ENCODE results near the gene LRBA. TPM values are rescaled to one million over a fixed set of nuclear protein-coding genes. Genes with fewer than 3 reads are reported as not detected.

Gene LRBA
- total and polyA plus RNA-seq, 8 donors = 43.3 to 62.5 (median 52.3) TPM

DNA sequence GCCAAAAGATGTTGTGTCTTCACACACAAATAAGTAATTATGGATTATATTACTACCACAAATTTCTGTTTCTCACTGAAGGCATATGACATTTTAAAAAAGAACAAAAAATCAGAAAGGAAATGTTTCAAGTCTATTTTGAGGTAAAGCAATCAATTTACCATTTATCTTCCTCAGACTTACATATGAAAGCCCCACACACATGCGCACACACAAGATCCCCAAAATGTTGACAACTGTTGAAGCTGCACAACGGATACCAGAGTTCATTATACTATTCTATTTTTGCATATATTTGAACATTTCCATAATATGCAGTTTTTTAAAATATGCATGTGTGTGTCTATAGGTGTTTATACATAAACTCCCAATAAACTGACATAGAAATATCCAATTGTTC is 2.7 kb downstream of the LRBA start:
- DNase-seq = no peak
- Histone ChIP-seq H3K27me3 (no peaks in the 10 kb centered on the region), H3K36me3 (peaks cover 0 to 4% of the 10 kb centered on the region in 2 donors), H3K4me3 (peak overlapping the region in 1 of 2 donors; percentile 88), H3K4me1 (peaks cover 11 to 37% of the 10 kb centered on the region in 2 donors), H3K27ac (no peak overlapping the region), H3K9me3 (no peaks in the 10 kb centered on the region)
- intact Hi-C loops (cut with DNase I) = no loop called here
- TF ChIP-seq, protein P1, sequence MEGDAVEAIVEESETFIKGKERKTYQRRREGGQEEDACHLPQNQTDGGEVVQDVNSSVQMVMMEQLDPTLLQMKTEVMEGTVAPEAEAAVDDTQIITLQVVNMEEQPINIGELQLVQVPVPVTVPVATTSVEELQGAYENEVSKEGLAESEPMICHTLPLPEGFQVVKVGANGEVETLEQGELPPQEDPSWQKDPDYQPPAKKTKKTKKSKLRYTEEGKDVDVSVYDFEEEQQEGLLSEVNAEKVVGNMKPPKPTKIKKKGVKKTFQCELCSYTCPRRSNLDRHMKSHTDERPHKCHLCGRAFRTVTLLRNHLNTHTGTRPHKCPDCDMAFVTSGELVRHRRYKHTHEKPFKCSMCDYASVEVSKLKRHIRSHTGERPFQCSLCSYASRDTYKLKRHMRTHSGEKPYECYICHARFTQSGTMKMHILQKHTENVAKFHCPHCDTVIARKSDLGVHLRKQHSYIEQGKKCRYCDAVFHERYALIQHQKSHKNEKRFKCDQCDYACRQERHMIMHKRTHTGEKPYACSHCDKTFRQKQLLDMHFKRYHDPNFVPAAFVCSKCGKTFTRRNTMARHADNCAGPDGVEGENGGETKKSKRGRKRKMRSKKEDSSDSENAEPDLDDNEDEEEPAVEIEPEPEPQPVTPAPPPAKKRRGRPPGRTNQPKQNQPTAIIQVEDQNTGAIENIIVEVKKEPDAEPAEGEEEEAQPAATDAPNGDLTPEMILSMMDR (IDR thresholded peaks at IDR 0.05) = no peak
- ATAC-seq = no peak

DNA sequence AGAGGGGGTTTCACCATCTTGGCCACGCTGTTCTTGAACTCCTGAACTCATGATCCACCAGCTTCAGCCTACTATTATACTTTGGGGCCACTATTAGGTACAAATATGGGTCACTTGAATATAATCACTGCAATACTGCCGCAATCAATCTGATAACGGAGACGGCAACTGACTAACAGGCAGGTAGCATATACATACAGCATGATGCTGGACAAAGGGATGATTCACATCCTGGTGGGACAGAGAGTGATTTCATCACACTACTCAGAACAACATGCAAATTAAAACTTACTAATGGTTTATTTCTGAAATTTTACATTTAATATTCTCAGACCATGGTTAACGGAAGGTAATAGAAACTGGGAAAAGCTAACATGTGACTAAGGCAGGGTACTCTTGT is 10.9 kb downstream of the LRBA start:
- no peak overlapping the region for H3K4me3 ChIP-seq
- no peak overlapping the region for H3K27ac ChIP-seq
- TF ChIP-seq, protein P1 (IDR thresholded peaks at IDR 0.05) = no peak
- no peaks in the 10 kb centered on the region for H3K27me3 ChIP-seq
- peaks cover 0 to 4% of the 10 kb centered on the region in 2 donors for H3K4me1 ChIP-seq
- peaks cover 0 to under 1% of the 10 kb centered on the region in 2 donors for H3K36me3 ChIP-seq
- ATAC-seq (no peak), DNase-seq (no peak)
- intact Hi-C loops (cut with DNase I) = no loop called here
- no peaks in the 10 kb centered on the region for H3K9me3 ChIP-seq

DNA sequence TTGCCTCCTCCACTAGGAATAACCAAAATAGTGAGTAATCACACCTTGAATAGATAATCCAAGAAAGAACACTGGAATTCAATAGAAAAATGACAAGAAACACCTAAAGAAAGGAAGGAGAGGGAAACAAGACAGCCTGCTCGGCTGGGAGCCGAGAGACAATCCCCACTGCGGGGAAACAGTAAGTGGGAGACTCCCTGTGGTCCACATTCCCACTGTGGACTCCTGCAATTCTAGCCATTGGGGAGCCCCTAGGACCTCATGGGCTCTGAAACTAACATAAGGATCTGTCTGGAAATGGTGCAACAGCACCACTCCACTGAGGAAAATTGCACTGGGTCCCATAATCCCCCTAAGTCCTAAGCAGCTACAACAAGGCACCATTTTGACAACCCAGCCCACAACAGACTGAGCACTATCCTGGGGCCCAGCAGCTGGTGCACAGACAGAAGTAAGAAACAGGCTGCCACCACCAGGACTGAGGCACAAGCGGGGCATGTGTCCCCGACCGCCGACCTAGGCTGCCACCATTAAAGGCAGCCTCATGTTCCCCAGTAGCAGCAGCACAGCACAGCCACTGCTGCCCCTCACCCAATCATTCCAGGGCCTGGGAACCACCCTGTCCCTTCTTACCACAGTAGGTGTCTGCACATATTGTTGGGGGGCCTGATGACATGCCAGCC is 14.2 kb downstream of the LRBA start:
- DNase-seq = no peak
- ATAC-seq = no peak
- H3K4me3 ChIP-seq = no peak overlapping the region
- peaks cover 0 to 8% of the 10 kb centered on the region in 2 donors for H3K4me1 ChIP-seq
- H3K36me3 ChIP-seq = no peaks in the 10 kb centered on the region
- H3K9me3 ChIP-seq = no peaks in the 10 kb centered on the region
- H3K27ac ChIP-seq = no peak overlapping the region
- TF ChIP-seq, protein P1 (IDR thresholded peaks at IDR 0.05) = no peak
- intact Hi-C loops (cut with DNase I) = no loop called here
- H3K27me3 ChIP-seq = no peaks in the 10 kb centered on the region

DNA sequence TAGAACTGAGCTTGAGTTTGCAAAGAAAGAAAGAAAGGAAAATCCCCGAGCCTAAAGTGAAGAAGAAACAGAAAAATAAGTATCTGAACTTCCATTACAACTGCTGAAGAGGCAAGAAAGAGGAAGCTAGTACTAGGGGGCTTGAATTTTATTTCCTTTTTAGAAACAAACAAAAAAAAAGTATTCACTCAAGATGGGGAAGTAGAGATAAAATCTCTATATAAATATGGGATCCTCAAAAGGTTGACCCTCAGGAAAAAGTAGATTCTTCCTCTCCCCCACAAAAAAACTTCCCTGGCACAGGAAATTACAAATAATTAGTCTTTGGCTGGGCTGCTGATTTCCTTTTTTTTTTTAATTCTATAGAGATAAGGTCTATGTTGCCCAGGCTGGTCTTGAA is 16.0 kb downstream of the LRBA start:
- no peaks in the 10 kb centered on the region for H3K27me3 ChIP-seq
- TF ChIP-seq, protein P1 (IDR thresholded peaks at IDR 0.05) = no peak

DNA sequence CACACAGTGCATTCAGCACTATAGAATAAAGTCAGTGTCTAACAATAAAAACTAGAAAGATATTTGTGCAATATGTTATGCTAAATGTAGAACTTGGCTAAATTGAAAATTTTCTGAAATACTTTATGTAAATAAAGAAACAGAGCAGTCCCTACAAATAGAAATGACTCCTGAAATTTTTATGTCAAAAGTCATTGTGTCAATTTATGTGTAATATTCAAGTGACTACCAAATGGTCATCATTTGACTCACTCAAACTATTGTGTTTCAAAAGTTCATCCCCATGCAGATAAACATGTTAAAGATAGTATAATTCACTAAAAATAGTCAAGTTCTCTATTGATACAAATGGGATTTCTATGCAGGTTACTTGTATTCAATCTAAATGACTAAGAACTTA is 17.9 kb downstream of the LRBA start:
- no peaks in the 10 kb centered on the region for H3K9me3 ChIP-seq
- ATAC-seq = no peak
- H3K4me1 ChIP-seq = peaks cover 0 to 4% of the 10 kb centered on the region in 2 donors
- no peaks in the 10 kb centered on the region for H3K27me3 ChIP-seq
- H3K4me3 ChIP-seq = no peak overlapping the region
- intact Hi-C loops (cut with DNase I) = no loop called here
- no peaks in the 10 kb centered on the region for H3K36me3 ChIP-seq
- DNase-seq = no peak
- no peak overlapping the region for H3K27ac ChIP-seq
- TF ChIP-seq, protein P1 (IDR thresholded peaks at IDR 0.05) = no peak

More for the DNA sequence above, 16.0 kb downstream of the LRBA start:
- Histone ChIP-seq H3K9me3 (no peaks in the 10 kb centered on the region), H3K4me3 (no peak overlapping the region), H3K27ac (no peak overlapping the region), H3K4me1 (peaks cover 0 to 4% of the 10 kb centered on the region in 2 donors), H3K36me3 (no peaks in the 10 kb centered on the region)
- ATAC-seq = no peak
- no peak for DNase-seq
- intact Hi-C loops (cut with DNase I) = no loop called here
